ENCODE data around the gene FOXK1.

DNA sequence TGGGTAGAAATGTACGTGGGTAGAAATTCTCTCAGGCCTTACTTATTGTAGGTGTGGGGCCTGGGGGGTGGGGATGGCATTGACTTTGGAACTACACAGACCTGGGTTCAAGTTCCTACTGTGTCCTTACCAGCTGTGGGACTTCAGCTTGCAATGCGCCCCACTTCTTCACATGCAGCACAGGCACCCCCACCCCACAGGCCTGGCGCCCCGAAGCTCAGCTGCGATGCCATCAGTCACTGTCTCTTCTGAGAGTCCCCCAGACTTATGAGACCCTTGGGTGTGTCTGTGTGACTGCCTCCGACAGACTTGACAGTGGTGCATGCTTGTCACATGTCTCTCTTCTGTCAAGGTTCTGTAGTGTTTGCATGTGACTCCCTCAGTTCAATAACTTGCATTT lies 90.2 kb downstream of the FOXK1 start:
- TF ChIP-seq, protein P1, sequence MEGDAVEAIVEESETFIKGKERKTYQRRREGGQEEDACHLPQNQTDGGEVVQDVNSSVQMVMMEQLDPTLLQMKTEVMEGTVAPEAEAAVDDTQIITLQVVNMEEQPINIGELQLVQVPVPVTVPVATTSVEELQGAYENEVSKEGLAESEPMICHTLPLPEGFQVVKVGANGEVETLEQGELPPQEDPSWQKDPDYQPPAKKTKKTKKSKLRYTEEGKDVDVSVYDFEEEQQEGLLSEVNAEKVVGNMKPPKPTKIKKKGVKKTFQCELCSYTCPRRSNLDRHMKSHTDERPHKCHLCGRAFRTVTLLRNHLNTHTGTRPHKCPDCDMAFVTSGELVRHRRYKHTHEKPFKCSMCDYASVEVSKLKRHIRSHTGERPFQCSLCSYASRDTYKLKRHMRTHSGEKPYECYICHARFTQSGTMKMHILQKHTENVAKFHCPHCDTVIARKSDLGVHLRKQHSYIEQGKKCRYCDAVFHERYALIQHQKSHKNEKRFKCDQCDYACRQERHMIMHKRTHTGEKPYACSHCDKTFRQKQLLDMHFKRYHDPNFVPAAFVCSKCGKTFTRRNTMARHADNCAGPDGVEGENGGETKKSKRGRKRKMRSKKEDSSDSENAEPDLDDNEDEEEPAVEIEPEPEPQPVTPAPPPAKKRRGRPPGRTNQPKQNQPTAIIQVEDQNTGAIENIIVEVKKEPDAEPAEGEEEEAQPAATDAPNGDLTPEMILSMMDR (IDR thresholded peaks at IDR 0.05): no peak
- TF ChIP-seq POLR2A (IDR thresholded peaks at IDR 0.05): no peak

All from adrenal gland (tissue), 5 donors.